ENCODE results near the gene FAM118A. TPM values are rescaled to one million over a fixed set of nuclear protein-coding genes. Genes with fewer than 3 reads are reported as not detected.

Gene FAM118A
- total and polyA plus RNA-seq, 9 of the 15 experiments (the other 6 are each of a cell fraction or from before 2014, with no cell fraction given), result 17.0 to 223 (median 59.4) TPM

DNA sequence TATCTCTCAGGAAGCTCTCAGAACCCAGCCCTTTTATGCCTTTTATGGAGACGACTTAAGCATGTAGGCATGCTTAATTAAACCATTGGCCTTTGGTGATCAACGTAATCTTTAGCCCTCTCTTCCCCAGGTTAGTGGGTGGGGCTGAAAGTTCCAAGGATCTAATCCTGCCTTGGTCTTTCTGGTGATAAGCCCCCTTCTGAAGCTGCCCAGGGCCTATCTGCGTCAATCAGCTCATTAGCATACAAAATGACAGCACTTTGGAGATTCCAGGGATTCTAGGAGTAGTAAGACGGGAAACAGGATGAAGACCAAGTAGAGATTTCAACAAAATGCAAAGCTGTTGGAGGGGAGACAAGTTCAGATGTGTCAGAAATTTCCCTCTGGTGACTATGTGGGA lies 3.1 kb downstream of the FAM118A start (continued):
- TF ChIP-seq, protein P1, sequence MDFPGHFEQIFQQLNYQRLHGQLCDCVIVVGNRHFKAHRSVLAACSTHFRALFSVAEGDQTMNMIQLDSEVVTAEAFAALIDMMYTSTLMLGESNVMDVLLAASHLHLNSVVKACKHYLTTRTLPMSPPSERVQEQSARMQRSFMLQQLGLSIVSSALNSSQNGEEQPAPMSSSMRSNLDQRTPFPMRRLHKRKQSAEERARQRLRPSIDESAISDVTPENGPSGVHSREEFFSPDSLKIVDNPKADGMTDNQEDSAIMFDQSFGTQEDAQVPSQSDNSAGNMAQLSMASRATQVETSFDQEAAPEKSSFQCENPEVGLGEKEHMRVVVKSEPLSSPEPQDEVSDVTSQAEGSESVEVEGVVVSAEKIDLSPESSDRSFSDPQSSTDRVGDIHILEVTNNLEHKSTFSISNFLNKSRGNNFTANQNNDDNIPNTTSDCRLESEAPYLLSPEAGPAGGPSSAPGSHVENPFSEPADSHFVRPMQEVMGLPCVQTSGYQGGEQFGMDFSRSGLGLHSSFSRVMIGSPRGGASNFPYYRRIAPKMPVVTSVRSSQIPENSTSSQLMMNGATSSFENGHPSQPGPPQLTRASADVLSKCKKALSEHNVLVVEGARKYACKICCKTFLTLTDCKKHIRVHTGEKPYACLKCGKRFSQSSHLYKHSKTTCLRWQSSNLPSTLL (IDR thresholded peaks at IDR 0.05), result no peak

GRCh38 chr22:45314054-45314721 lies 4.5 kb downstream of the FAM118A start:
- H3K9me1 ChIP-seq (ENCODE audit: control insufficient read depth, insufficient read depth, low read length), result peaks cover 7% of the 10 kb centered on the region
- in situ Hi-C loops (cut with MboI) (no loop called here), intact Hi-C loops (cut with micrococcal nuclease) (no loop called here)
- FAIRE-seq (peak; percentile 94), DNase-seq (ENCODE audit: extremely low read depth in 1 of 4, low spot score in 3 of 4) (peak; percentile 70 to 91 (median 82)), ATAC-seq (peak; percentile 74)
- H3K79me2 ChIP-seq (ENCODE audit: control insufficient read depth, insufficient read depth, low read length), result peaks cover 92% of the 10 kb centered on the region
- no peaks in the 10 kb centered on the region for H3K27me3 ChIP-seq (ENCODE audit: control insufficient read depth in 2 of 2, insufficient read depth in 2 of 2, low read length in 2 of 2)
- H3K36me3 ChIP-seq (ENCODE audit: control insufficient read depth, insufficient read depth, low read length), result peaks cover 36% of the 10 kb centered on the region
- H3K4me3 ChIP-seq, result peak overlapping the region; percentile 34
- ChIA-PET CTCF (ENCODE audit: low intra/inter-chr PET ratio) (no interaction called here), POLR2A (interaction anchor here (0.7 to 0.9 kb wide), 2 partner anchors 15 to 25 kb away, joined by 3 read pairs; no protein-coding TSS in a partner anchor)
- H3K4me1 ChIP-seq (replicated peaks in 1 of 2; ENCODE audit: control insufficient read depth in 2 of 2, insufficient read depth in 2 of 2, low read length in 2 of 2), result peaks cover 42 to 72% of the 10 kb centered on the region in 2 experiments
- H3K4me2 ChIP-seq (ENCODE audit: insufficient read depth, low read length), result peak overlapping the region; percentile 87
- peak overlapping the region; percentile 85; a peak in 3 of 4 replicates for H3K9ac ChIP-seq (ENCODE audit: insufficient read depth in 1 of 2, low read depth in 2 of 2, low read length in 2 of 2)
- BruUV-seq (replicated peaks), result no TSS peak
- peak overlapping the region; percentile 98 for H3K27ac ChIP-seq (ENCODE audit: extremely low read depth, low read depth, low read length)
- H4K20me1 ChIP-seq (replicated peaks; ENCODE audit: control insufficient read depth, insufficient read depth, low read length), result peaks cover 23% of the 10 kb centered on the region; the same call in 1 of the 2 replicates
- H3K9me3 ChIP-seq (replicated peaks; ENCODE audit: control insufficient read depth, insufficient read depth, low read depth, low read length), result no peaks in the 10 kb centered on the region
- H2AFZ ChIP-seq (ENCODE audit: low read depth, low read length), result peak overlapping the region; percentile 76; the same call in 1 of the 2 replicates
- 0% methylated on average over 7 of the region's 8 CpGs for WGBS (ENCODE audit: insufficient coverage, low coverage, missing lambda C conversion rate)
- TF ChIP-seq HES1 (IDR thresholded peaks at IDR 0.05; ENCODE audit: low read depth) (0 out of 2 replicates have a peak, but pooled peaks have one; percentile 13), NCOR1 (IDR thresholded peaks at IDR 0.05) (peak; percentile 81), CEBPB (tag; IDR thresholded peaks at IDR 0.05) (peak; percentile 53; the same call in 1 of the 2 replicates), KLF16 (IDR thresholded peaks at IDR 0.05) (peak; percentile 53; the same call in 1 of the 2 replicates), CREBBP (IDR thresholded peaks at IDR 0.05; ENCODE audit: low read depth, low read length) (no peak), ZNF175 (CRISPR knock-in tag; IDR thresholded peaks at IDR 0.05; ENCODE audit: low read depth) (no peak), MLX (CRISPR knock-in tag; conservative IDR thresholded peaks at IDR 0.05) (no peak), ZNF507 (tag; conservative IDR thresholded peaks at IDR 0.05) (0 out of 2 replicates have a peak, but pooled peaks have one; percentile 28), SETDB1 (IDR thresholded peaks at IDR 0.05; ENCODE audit: low read length) (no peak), RBM34 (IDR thresholded peaks at IDR 0.05; ENCODE audit: borderline replicate concordance, insufficient read depth, low read length) (no peak), ZNF551 (CRISPR knock-in tag; IDR thresholded peaks at IDR 0.05) (no peak), MAX (CRISPR knock-in tag; IDR thresholded peaks at IDR 0.05) (peak; percentile 63), HNRNPL (IDR thresholded peaks at IDR 0.05; ENCODE audit: low read depth, low read length) (no peak), E2F3 (CRISPR knock-in tag; IDR thresholded peaks at IDR 0.05) (no peak), ARNT (IDR thresholded peaks at IDR 0.05) (0 out of 4 replicates have a peak, but pooled peaks of 1 of the 2 experiments have one; percentile 52)

Data from K562 (cell line).